NT2/D1 (cell line): Measurements from ENCODE around the gene FBLN1.

Experiments used
- YY1 ChIP-seq: IDR thresholded peaks from 2 replicates; pipeline ENCODE4 v1.6.1; 2011; ENCODE audit not compliant: insufficient read length, insufficient read depth
- ZNF274 ChIP-seq: IDR thresholded peaks from 2 replicates; pipeline ENCODE4 v1.6.1; 2011; ENCODE audit warnings: mild to moderate bottlenecking, low read depth, low read length

GRCh38 chr22:45527456-45527855 is 24.8 kb downstream of the FBLN1 start:
- TF ChIP-seq ZNF274 (no peak), YY1 (no peak)
